Stimulated activated CD4-positive, alpha-beta T cell treated with anti-CD3 and anti-CD28 coated beads, Interleukin-1b, Interleukin-23, amount 100 ng/mL, for 24 hours (primary cell): ENCODE data around the gene KSR1.

Experiments used
- DNase-seq, 4 experiments: peaks; one replicate each; pipeline ENCODE4 v3.0.0-alpha.2; 2020; ENCODE audit warnings: low read depth in 4 of 4, low spot score in 1 of 4

Gene KSR1

GRCh38 chr17:27547301-27547683, 91.0 kb downstream of the KSR1 start:
- no peak for DNase-seq

GRCh38 chr17:27548369-27548768, 92.1 kb downstream of the KSR1 start:
- no peak for DNase-seq

- no peak for DNase-seq
Observed at GRCh38 chr17:27549251-27549893, 93.1 kb downstream of the KSR1 start.

DNA sequence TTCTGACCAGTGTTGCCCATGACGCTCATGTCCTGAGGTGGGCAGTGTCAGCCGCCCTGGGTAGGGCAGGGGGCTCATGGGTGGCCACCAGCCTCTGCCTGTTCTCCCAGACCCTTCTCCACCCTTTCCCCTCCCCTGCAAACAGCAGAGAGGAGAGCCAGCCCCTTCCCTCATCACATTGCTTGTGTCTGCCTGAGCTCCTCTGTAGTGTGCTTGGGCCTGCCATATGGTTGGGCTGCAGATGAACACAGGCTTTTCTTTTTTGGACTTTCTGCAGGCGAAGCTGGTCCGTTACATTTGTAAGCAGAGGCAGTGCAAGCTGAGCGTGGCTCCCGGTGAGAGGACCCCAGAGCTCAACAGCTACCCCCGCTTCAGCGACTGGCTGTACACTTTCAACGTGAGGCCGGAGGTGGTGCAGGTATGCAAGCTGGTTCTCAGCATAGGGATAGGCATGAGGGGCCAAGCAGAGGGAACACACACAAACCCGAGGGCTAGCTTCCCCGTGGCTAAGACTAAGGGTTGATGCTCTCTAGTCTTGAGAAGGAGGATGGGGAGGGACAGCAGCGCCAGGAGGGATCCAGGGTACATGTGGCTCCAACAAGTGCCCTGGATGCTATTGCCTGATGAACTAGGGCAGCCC, 94.2 kb downstream of the KSR1 start:
- no peak for DNase-seq

- DNase-seq: no peak
Observed at GRCh38 chr17:27550974-27551505, 94.8 kb downstream of the KSR1 start.

- no peak for DNase-seq
Observed at GRCh38 chr17:27551701-27552248, 95.5 kb downstream of the KSR1 start.

DNA sequence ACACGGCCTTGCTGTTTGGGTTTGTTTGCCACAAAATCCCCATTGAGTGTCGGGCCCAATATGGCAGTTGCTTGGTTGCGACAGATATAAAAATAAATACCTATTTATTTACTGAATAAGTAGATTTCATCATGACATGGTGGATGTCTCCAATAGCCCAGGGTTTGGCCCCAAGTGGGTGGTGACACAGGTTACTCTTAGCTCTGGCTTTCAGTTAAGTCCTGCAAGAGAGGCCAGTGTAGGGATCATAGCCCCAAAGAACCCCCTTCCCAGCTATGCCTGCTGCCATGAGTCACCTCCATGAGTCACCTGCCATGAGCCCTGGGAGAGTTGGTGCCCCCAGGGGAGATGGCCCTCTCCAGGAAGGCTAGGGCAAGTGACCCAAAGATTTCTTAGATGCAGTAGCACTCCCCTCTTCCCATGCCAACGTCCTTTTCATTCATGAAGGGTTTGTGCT, 96.1 kb downstream of the KSR1 start:
- DNase-seq: no peak

GRCh38 chr17:27553019-27553511, 96.8 kb downstream of the KSR1 start:
- no peak for DNase-seq

DNA sequence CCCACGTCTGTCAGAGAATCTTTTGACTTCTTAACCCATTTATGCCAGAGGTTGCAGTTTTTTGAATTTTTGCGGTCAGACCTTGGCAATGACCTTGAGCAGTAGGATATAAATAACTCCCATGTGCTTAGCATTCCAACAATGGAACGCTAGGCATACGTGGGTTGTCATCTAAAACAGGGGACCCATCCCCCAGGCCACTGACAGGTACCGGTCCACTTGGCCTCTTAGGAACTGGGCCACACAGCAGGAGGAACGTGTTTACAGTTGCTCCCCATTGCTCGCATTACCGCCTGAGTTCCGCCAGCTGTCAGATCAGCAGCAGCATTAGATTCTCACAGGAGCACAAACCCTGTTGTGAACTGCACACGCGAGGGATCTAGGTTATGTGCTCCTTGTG, 97.9 kb downstream of the KSR1 start:
- DNase-seq: no peak

- DNase-seq: no peak
Observed at GRCh38 chr17:27554911-27555310, 98.7 kb downstream of the KSR1 start.

- no peak for DNase-seq
Observed at GRCh38 chr17:27555339-27555738, 99.1 kb downstream of the KSR1 start.

GRCh38 chr17:27558341-27558740, 102.1 kb downstream of the KSR1 start:
- DNase-seq: no peak

- DNase-seq: no peak
Observed at GRCh38 chr17:27558842-27559505, 102.7 kb downstream of the KSR1 start.

DNA sequence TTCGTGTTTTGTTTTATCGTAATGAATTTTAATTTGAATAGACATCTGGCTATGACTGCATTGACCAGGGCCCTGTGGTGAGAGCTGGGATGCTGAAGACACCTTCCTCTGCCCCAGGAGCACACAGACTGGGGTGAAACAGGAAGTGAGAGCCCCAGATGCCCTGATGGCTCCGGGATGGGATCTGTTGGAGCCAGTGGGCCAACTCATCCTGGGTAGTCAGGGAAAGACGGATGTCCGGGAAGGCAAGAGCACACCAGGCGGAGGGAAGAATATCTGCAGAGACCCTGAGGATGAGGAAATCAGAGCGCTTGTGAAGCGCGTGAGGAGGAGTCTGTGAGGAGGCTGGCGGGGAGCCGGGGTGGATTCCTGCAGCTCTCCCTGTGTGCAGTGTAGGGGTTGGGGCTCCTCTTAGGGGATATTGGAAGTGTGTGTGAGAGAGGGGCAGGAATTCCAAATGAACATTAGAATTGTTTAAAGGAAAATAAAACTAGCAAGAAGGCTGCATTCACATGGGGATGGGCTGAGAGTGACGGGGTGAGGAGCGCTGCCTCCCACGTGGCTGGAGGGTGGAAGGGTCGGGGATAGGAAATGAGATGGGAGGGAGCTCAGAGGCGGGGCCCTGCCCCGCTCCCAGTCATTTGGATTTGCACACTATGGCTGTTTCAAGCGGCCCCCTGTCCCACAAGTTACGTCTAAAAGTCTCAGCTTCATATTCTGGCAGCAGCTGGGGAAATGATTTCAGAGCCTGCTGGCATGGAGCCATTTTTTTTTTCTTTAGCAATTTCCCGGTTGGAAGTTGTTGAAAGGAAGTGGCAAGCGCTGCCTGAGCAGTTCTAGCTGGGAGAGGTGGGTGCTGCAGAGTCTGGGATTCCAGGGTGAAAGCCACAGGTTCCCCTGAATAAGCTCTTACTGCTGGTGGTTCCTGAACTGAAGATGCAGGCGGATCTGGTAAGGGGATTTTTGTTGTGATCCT, 103.5 kb downstream of the KSR1 start:
- DNase-seq: no peak

DNA sequence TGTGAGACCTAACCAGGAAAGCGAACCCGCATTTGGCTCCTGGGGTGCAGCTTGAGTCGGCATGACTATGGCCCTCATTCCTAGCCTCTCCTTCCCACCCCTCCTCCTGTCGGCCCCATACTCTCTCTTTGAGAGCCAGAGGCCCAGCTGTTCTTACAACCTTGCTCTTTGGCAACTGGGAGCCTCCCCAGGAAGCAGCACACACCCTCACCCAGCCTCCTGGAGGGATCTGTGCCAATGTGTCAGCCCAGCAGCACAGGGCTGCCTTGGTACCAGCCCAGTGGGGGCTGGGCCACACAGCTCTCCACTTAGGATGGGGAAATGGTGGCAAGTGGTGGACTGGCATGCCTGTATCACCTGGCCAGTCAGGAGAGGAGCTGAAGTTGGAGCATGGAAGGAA, 104.4 kb downstream of the KSR1 start:
- no peak for DNase-seq

- no peak for DNase-seq
Observed at GRCh38 chr17:27562777-27563455, 106.7 kb downstream of the KSR1 start.

DNA sequence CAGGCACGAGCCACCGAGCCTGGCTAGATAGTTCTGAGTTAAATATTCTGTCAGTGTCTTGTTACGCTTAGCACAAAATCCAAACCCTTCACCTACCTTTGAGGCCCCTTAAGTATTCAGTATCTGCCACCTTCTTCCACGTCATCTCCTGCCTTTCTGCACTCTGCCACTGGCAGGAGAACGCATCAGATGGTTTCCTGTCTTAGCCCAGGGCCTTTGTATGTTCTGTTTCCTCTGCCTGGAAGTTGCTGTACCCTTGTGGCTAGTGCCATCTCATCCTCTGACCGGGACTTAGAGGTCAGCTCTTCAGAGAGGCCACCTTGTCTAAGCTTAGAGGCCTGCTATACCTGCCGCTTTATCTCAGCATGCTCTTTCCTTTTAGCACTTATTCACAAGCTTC, 107.3 kb downstream of the KSR1 start:
- no peak for DNase-seq

GRCh38 chr17:27564463-27564862, 108.2 kb downstream of the KSR1 start:
- no peak for DNase-seq

DNA sequence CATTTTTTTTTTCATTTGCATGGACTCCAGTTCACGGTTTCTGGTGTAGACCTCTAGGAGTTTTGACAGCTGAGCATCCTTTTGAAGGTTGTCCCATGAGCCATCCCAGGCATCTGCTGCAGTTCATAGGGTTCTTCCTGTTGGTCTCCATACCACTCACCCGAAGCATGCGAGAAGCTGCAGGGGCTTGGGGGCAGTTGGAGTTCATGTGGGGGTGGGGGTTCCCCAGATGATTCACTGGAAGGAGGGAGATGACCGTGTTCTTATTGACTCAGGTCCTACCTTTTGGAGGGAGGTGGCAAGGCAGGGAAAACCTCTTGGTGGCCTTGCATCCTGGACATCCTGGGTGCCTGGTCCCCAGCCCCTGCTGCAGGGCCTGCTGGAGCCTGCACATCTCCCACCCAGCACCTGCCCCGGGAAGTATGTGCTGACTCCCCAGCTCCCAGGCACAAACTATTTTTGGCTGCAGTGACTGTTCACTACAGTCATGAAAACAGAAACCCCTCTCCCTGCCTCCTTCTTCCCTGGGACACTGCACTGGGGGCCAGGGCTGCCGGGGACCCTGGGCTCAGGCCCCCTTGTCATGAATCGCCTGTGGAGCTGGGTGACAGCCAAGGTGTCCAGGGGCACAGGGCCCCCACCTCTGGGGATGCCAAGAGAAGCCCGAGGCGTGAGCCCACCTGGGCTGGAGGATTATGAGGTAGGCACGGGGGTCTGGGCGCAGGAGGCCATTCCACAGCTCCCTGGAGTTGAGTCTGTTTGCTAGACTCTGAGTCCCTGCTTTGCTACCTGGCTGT, 109.8 kb downstream of the KSR1 start:
- peak in 1 of 4 experiments; percentile 52 for DNase-seq
